ENCODE measurements around the gene PUSL1. TPM values are rescaled to one million over a fixed set of nuclear protein-coding genes. Genes with fewer than 3 reads are reported as not detected.

The PUSL1 gene
- total and polyA plus RNA-seq, 2 of the 13 experiments (the other 11 are each of a cell fraction or from before 2014, with no cell fraction given): 8.3 to 22.2 TPM

DNA sequence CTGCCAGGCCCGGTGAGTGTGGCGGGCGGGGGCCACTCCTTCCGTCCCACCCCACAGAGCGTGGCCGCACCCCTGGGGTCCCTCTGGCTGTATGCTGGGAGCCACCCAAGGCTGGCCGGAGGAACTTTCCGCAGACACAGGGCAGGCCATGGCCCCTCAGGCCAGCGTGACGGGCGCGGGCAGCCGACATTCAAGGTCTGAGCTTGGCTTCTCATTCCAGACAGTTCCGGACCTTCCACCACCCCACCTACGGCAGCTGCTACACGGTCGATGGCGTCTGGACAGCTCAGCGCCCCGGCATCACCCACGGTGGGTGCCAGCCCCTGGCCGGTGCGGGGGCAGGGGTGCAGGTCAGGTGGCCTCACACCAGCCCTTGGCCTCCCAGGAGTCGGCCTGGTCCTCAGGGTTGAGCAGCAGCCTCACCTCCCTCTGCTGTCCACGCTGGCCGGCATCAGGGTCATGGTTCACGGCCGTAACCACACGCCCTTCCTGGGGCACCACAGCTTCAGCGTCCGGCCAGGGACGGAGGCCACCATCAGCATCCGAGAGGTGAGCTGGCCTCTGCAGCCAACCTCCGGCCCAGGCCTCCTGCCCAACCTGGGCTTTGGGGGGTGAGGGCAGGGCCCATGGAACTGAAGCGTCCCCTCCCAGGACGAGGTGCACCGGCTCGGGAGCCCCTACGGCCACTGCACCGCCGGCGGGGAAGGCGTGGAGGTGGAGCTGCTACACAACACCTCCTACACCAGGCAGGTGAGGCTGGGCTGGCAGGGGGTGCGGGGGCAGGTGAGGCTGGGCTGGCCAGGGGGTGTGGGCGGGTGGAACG, 20.9 kb upstream of the PUSL1 start (continued):
- TF ChIP-seq KIAA2018 (CRISPR knock-in tag; IDR thresholded peaks at IDR 0.05; ENCODE audit: borderline replicate concordance) (no peak), CREB1 (IDR thresholded peaks at IDR 0.05) (no peak), CREB1 (CRISPR knock-in tag; IDR thresholded peaks at IDR 0.05) (no peak), YEATS2 (CRISPR knock-in tag; IDR thresholded peaks at IDR 0.05; ENCODE audit: borderline replicate concordance) (no peak), NFIC (IDR thresholded peaks at IDR 0.05; ENCODE audit: low read length) (no peak), NFE2 (CRISPR knock-in tag; IDR thresholded peaks at IDR 0.05) (no peak), ZNF746 (CRISPR knock-in tag; IDR thresholded peaks at IDR 0.05) (no peak), ZNF562 (CRISPR knock-in tag; IDR thresholded peaks at IDR 0.05; ENCODE audit: borderline replicate concordance) (no peak), TOE1 (CRISPR knock-in tag; IDR thresholded peaks at IDR 0.05) (no peak), ZNF235 (CRISPR knock-in tag; IDR thresholded peaks at IDR 0.05; ENCODE audit: borderline replicate concordance) (no peak), PTBP1 (IDR thresholded peaks at IDR 0.05; ENCODE audit: low read depth, low read length, poor library complexity, severe bottlenecking) (no peak), PAXIP1 (CRISPR knock-in tag; conservative IDR thresholded peaks at IDR 0.05) (peak; percentile 81), HNRNPH1 (optimal IDR thresholded peaks at IDR 0.05; ENCODE audit: low read depth, low read length) (no peak), REPIN1 (CRISPR knock-in tag; IDR thresholded peaks at IDR 0.05; ENCODE audit: borderline replicate concordance, low read depth) (no peak)
- TF ChIP-seq, protein P1, sequence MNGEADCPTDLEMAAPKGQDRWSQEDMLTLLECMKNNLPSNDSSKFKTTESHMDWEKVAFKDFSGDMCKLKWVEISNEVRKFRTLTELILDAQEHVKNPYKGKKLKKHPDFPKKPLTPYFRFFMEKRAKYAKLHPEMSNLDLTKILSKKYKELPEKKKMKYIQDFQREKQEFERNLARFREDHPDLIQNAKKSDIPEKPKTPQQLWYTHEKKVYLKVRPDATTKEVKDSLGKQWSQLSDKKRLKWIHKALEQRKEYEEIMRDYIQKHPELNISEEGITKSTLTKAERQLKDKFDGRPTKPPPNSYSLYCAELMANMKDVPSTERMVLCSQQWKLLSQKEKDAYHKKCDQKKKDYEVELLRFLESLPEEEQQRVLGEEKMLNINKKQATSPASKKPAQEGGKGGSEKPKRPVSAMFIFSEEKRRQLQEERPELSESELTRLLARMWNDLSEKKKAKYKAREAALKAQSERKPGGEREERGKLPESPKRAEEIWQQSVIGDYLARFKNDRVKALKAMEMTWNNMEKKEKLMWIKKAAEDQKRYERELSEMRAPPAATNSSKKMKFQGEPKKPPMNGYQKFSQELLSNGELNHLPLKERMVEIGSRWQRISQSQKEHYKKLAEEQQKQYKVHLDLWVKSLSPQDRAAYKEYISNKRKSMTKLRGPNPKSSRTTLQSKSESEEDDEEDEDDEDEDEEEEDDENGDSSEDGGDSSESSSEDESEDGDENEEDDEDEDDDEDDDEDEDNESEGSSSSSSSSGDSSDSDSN (CRISPR knock-in tag; IDR thresholded peaks at IDR 0.05): peak; percentile 97

Measured in HepG2 (cell line).